Ovary (tissue), 10 donors: ENCODE results near the gene TPO. TPM values are rescaled to one million over a fixed set of nuclear protein-coding genes. Genes with fewer than 3 reads are reported as not detected.

ENCODE experiments used
- DNase-seq, 5 donors: peaks; one replicate each; pipeline ENCODE4 v3.0.0-alpha.2; 2019 to 2020
- H3K27ac ChIP-seq, 2 donors: fragments of 200-600 bp; one replicate each; pipeline versions ENCODE4 v1.5.1 to v1.8.0; 2019 to 2022
- H3K27me3 ChIP-seq: fragments of 200-600 bp; one replicate; pipeline ENCODE4 v1.8.0; 2022
- H3K36me3 ChIP-seq: fragments of 200-600 bp; sonication (generic); one replicate; pipeline ENCODE4 v1.5.1; 2019
- H3K4me1 ChIP-seq: one replicate; pipeline ENCODE4 v1.8.1; 2013; ENCODE audit warnings: mild to moderate bottlenecking, moderate library complexity; ENCODE audit not compliant: insufficient read depth
- H3K4me3 ChIP-seq: fragments of 200-600 bp; sonication (generic); one replicate; pipeline ENCODE4 v1.5.1; 2017
- H3K9me3 ChIP-seq, 2 donors: fragments of 200-600 bp in 1 of 2; sonication (generic) in 1 of 2; one replicate each; pipeline versions ENCODE4 v1.5.1 to v1.8.1; 2013 to 2019; ENCODE audit warnings: mild to moderate bottlenecking in 1 of 2, moderate library complexity in 1 of 2
- CTCF ChIP-seq, 3 donors: fragments of 450-650 bp in 2 of 3; fragments of 200-600 bp in 1 of 3; IDR thresholded peaks; one replicate each; pipeline versions ENCODE4 v1.5.1 to v1.8.0; 2016 to 2022; ENCODE audit warnings: antibody characterized with exemption in 3 of 3, mild to moderate bottlenecking in 1 of 3
- EP300 ChIP-seq: sonication (generic); formaldehyde crosslinking; IDR thresholded peaks from one replicate; pipeline ENCODE4 v1.6.1; 2017; ENCODE audit warnings: antibody characterized with exemption
- POLR2A ChIP-seq: fragments of 450-650 bp; IDR thresholded peaks from one replicate; pipeline ENCODE4 v1.6.1; 2017; ENCODE audit warnings: antibody characterized with exemption, mild to moderate bottlenecking, moderate library complexity
- WGBS, 3 donors: extraction: QIAGEN DNeasy Blood & Tissue Kit in 1 of 3; methylation state at CpG; one replicate each; pipeline versions ENCODE4 v1.1.5 to v1.1.7; 2013 to 2017; 5-methylcytosine and 5-hydroxymethylcytosine counted together
- intact Hi-C, 4 donors: fragments of 100-400 bp; cut with DNase I; formaldehyde crosslinking; loops; one replicate each; pipeline versions ENCODE4 v1.11.0 to v1.15.1; 2022 to 2023
- long read RNA-seq, 3 donors: library from polyadenylated mRNA in 2 of 3; unstranded in 2 of 3; transcript quantifications; one replicate each; pipeline ENCODE4 v2.0.0 and lab custom pipeline, GENCODE V29; 2021 to 2026
- polyA plus RNA-seq, 2 donors: library from polyadenylated mRNA; stranded (reverse); fragments of 200-250 nt in 1 of 2; fragments of 350-450 nt in 1 of 2; fragmentation: Illumina TruSeq in 1 of 2; extraction: RNeasy Lipid Tissue Mini Kit (QIAGEN cat#74804) in 1 of 2; gene quantifications; one replicate each; pipeline ENCODE4 v1.2.3, GENCODE V29; 2013 to 2014
- total RNA-seq, 7 donors: library from RNA; depleted of rRNA in 2 of 7; stranded (reverse); fragments of >200 nt in 2 of 7; fragmentation: NEBNext Ultra II Directional in 3 of 7; extraction: Animal tissue kit (Norgen Biotek cat#: 25700) in 3 of 7; gene quantifications; one replicate each; pipeline versions ENCODE4 v1.1.0 to v1.2.4, GENCODE V29; 2016 to 2023
- donor health status: DM: no; HTN: no; CAD: no; lungs with moderate emphysema.
- donor health status: DM: no; HTN: no; CAD: no.
- donor health status: Bipolar disorder and iron deficiency.
- donor health status: DM: yes; HTN: yes; CAD: no.
- donor health status: DM: no; HTN: no; CAD: no.
- donor health status: DM: yes; HTN: yes; CAD: no.

TPO gene
- under 1 TPM in 3 of 7 donors, not detected in 4; 0.27 to 0.46 (median 0.46) TPM for total RNA-seq
- polyA plus RNA-seq = under 1 TPM; 0.18 to 0.30 TPM
- long read RNA-seq, donor 1 = 0 reads
- long read RNA-seq, donor 2 = 0 reads
- long read RNA-seq, donor 3, partial matches to known transcripts = 0 of 1 reads
- long read RNA-seq, donor 3, other reads (novel, unspliced or antisense) = 1 of 1 reads

- Histone ChIP-seq H3K27ac (no peak within 1 kb of the TSS), H3K36me3 (no peaks in the 10 kb centered on the region), H3K4me3 (no peak within 1 kb of the TSS), H3K27me3 (no peaks in the 10 kb centered on the region), H3K4me1 (no peaks in the 10 kb centered on the region), H3K9me3 (no peaks in the 10 kb centered on the region)
- WGBS, 3 donors = 91 to 92% (median 92%) methylated on average over 15 of the region's 15 CpGs
- TF ChIP-seq EP300 (no peak), CTCF (IDR thresholded peaks at IDR 0.05) (no peak), POLR2A (no peak)
- DNase-seq = no peak
- intact Hi-C loops = no loop called here
These were observed at the start of gene TPO for GRCh38 chr2:1413156-1413710. TSS of gene TPO (plus strand) at chr2:1413463. CDS start at chr2:1414409, 946 bp downstream.

GRCh38 chr2:1366546-1367134 is 46.6 kb upstream of the TPO start:
- Histone ChIP-seq H3K4me3 (no peak overlapping the region), H3K9me3 (no peaks in the 10 kb centered on the region), H3K36me3 (no peaks in the 10 kb centered on the region), H3K4me1 (peaks cover 5% of the 10 kb centered on the region), H3K27ac (no peak overlapping the region), H3K27me3 (no peaks in the 10 kb centered on the region)
- intact Hi-C loops = no loop called here
- peak; percentile 20 to 84 (median 37) for DNase-seq
- 30 to 35% (median 31%) methylated on average over 20 of the region's 20 CpGs for WGBS, 3 donors
- TF ChIP-seq POLR2A (no peak), EP300 (no peak), CTCF (IDR thresholded peaks at IDR 0.05) (no peak)

- intact Hi-C loops = no loop called here
- no peaks in the 10 kb centered on the region for H3K9me3 ChIP-seq
- DNase-seq = no peak
- 73 to 79% (median 78%) methylated on average over 9 of the region's 9 CpGs for WGBS, 3 donors
- no peak overlapping the region for H3K4me3 ChIP-seq
- H3K27me3 ChIP-seq = no peaks in the 10 kb centered on the region
- H3K27ac ChIP-seq = no peak overlapping the region
- no peaks in the 10 kb centered on the region for H3K36me3 ChIP-seq
- peaks cover 5% of the 10 kb centered on the region for H3K4me1 ChIP-seq
- no peak for TF ChIP-seq POLR2A
- TF ChIP-seq CTCF (IDR thresholded peaks at IDR 0.05) = no peak
- no peak for TF ChIP-seq EP300
These were observed 45.7 kb upstream of the TPO start for GRCh38 chr2:1367601-1368000.

DNA sequence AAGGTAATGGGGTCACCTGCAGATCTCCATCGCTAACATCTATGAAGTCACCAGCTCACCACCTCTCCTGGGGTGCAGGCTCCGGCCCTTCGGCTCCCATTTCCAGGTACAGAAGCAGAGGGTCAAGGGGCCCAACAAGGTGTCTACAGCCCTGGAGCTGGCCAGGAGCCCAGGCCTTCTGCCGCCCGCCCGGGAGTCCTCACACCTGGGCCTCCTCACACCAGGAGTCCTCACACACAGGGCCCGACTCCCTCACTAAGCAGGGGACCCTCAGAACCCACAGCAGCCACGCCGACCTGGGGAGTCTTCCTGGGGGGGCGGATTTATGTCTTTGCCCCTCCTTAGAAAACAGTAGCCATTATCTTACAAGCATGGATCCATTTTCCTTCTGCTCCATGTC is 43.4 kb upstream of the TPO start:
- 81 to 87% (median 84%) methylated on average over 10 of the region's 10 CpGs for WGBS, 3 donors
- TF ChIP-seq EP300 (no peak), CTCF (IDR thresholded peaks at IDR 0.05) (no peak), POLR2A (no peak)
- Histone ChIP-seq H3K27me3 (no peaks in the 10 kb centered on the region), H3K36me3 (no peaks in the 10 kb centered on the region), H3K9me3 (no peaks in the 10 kb centered on the region), H3K27ac (no peak overlapping the region), H3K4me1 (peaks cover 5% of the 10 kb centered on the region), H3K4me3 (no peak overlapping the region)
- intact Hi-C loops = no loop called here
- no peak for DNase-seq
